Measurements from ENCODE around the gene ZFP2.

DNA sequence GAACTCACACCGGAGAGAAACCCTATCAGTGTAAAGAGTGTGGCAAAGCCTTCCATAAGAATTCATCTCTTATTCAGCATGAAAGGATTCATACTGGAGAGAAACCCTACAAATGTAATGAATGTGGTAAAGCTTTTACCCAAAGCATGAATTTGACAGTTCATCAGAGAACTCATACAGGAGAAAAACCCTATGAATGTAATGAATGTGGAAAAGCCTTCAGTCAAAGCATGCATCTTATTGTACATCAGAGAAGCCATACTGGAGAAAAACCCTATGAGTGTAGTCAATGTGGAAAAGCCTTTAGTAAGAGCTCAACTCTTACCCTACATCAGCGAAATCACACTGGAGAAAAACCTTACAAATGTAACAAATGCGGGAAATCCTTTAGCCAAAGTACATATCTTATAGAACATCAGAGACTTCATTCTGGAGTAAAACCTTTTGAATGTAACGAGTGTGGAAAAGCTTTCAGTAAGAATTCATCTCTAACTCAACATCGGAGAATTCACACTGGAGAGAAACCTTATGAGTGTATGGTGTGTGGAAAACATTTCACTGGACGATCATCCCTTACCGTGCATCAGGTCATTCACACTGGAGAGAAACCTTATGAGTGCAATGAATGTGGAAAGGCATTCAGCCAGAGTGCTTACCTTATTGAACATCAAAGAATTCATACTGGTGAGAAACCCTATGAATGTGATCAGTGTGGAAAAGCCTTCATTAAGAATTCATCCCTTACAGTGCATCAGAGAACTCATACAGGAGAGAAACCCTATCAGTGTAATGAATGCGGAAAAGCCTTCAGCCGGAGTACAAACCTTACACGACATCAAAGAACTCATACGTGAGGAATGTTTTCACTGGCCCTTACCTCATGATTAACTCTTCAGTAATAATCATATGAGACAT is 36.4 kb downstream of the ZFP2 start:
- TF ChIP-seq, protein P1, sequence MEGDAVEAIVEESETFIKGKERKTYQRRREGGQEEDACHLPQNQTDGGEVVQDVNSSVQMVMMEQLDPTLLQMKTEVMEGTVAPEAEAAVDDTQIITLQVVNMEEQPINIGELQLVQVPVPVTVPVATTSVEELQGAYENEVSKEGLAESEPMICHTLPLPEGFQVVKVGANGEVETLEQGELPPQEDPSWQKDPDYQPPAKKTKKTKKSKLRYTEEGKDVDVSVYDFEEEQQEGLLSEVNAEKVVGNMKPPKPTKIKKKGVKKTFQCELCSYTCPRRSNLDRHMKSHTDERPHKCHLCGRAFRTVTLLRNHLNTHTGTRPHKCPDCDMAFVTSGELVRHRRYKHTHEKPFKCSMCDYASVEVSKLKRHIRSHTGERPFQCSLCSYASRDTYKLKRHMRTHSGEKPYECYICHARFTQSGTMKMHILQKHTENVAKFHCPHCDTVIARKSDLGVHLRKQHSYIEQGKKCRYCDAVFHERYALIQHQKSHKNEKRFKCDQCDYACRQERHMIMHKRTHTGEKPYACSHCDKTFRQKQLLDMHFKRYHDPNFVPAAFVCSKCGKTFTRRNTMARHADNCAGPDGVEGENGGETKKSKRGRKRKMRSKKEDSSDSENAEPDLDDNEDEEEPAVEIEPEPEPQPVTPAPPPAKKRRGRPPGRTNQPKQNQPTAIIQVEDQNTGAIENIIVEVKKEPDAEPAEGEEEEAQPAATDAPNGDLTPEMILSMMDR (IDR thresholded peaks at IDR 0.05; ENCODE audit: insufficient read depth, low read length): no peak
- no peak for TF ChIP-seq GABPA (IDR thresholded peaks at IDR 0.05; ENCODE audit: low read depth)

Measured in HL-60 (cell line).